Endothelial cell (in vitro differentiated cells): ENCODE measurements around the gene ARHGAP32. TPM values are rescaled to one million over a fixed set of nuclear protein-coding genes. Genes with fewer than 3 reads are reported as not detected.

Source experiments
- DNase-seq: peaks from one replicate; pipeline ENCODE4 v3.0.0; 2021; ENCODE audit warnings: low spot score
- H3K27ac Mint-ChIP-seq: one replicate; pipeline ENCODE4 v1.8.0; 2021; ENCODE audit warnings: mixed read lengths, inconsistent platforms; ENCODE audit not compliant: unreplicated experiment
- H3K27me3 Mint-ChIP-seq: one replicate; pipeline ENCODE4 v1.8.0; 2021; ENCODE audit warnings: mild to moderate bottlenecking, moderate library complexity, mixed read lengths, inconsistent platforms; ENCODE audit not compliant: unreplicated experiment
- H3K36me3 Mint-ChIP-seq: one replicate; pipeline ENCODE4 v1.8.0; 2021; ENCODE audit warnings: mild to moderate bottlenecking, low read depth, mixed read lengths, inconsistent platforms; ENCODE audit not compliant: unreplicated experiment
- H3K4me1 Mint-ChIP-seq: one replicate; pipeline ENCODE4 v1.8.0; 2021; ENCODE audit warnings: mild to moderate bottlenecking, mixed read lengths, inconsistent platforms; ENCODE audit not compliant: unreplicated experiment
- H3K4me3 Mint-ChIP-seq: one replicate; pipeline ENCODE4 v1.8.0; 2021; ENCODE audit warnings: mild to moderate bottlenecking, mixed read lengths, inconsistent platforms; ENCODE audit not compliant: unreplicated experiment
- H3K9me3 Mint-ChIP-seq: one replicate; pipeline ENCODE4 v1.8.0; 2021; ENCODE audit warnings: mixed read lengths, inconsistent platforms; ENCODE audit not compliant: unreplicated experiment
- total RNA-seq: library from RNA; stranded (reverse); fragmentation: NEBNext Ultra II Directional; extraction: Animal tissue kit (Norgen Biotek cat#: 25700); gene quantifications from one replicate; pipeline ENCODE4 v1.2.1, GENCODE V29; 2021; ENCODE audit not compliant: unreplicated experiment
- TF ChIP-seq, protein P1 (sequence below): fragments of 200-600 bp; sonication (generic); IDR thresholded peaks from one replicate; pipeline ENCODE4 v1.5.0; 2021; ENCODE audit warnings: antibody characterized with exemption; ENCODE audit not compliant: unreplicated experiment

The ARHGAP32 gene
- total RNA-seq, 1 donor from 2014 or later: 14.5 TPM

DNA sequence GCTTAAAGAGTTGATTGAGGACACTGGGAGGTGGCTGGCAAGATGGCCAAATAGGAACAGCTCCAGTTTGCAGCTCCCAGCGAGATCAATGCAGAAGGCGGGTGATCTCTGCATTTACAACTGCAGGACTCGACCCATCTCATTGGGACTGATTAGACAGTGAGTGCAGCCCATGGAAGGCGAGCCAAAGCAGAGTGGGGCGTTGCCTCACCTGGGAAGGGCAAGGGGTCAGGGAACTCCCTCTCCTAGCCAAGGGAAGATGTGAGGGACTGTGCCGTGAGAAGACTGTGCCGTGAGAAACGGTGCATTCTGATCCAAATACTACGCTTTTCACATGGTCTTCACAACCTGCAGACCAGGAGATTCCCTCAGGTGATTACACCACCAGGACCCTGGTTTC, 36.4 kb downstream of the ARHGAP32 start:
- TF ChIP-seq, protein P1, sequence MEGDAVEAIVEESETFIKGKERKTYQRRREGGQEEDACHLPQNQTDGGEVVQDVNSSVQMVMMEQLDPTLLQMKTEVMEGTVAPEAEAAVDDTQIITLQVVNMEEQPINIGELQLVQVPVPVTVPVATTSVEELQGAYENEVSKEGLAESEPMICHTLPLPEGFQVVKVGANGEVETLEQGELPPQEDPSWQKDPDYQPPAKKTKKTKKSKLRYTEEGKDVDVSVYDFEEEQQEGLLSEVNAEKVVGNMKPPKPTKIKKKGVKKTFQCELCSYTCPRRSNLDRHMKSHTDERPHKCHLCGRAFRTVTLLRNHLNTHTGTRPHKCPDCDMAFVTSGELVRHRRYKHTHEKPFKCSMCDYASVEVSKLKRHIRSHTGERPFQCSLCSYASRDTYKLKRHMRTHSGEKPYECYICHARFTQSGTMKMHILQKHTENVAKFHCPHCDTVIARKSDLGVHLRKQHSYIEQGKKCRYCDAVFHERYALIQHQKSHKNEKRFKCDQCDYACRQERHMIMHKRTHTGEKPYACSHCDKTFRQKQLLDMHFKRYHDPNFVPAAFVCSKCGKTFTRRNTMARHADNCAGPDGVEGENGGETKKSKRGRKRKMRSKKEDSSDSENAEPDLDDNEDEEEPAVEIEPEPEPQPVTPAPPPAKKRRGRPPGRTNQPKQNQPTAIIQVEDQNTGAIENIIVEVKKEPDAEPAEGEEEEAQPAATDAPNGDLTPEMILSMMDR: no peak
- no peaks in the 10 kb centered on the region for H3K4me1 Mint-ChIP-seq
- no peaks in the 10 kb centered on the region for H3K36me3 Mint-ChIP-seq
- H3K27ac Mint-ChIP-seq: no peak overlapping the region
- no peak overlapping the region for H3K4me3 Mint-ChIP-seq
- no peaks in the 10 kb centered on the region for H3K9me3 Mint-ChIP-seq
- DNase-seq: no peak
- no peaks in the 10 kb centered on the region for H3K27me3 Mint-ChIP-seq

DNA sequence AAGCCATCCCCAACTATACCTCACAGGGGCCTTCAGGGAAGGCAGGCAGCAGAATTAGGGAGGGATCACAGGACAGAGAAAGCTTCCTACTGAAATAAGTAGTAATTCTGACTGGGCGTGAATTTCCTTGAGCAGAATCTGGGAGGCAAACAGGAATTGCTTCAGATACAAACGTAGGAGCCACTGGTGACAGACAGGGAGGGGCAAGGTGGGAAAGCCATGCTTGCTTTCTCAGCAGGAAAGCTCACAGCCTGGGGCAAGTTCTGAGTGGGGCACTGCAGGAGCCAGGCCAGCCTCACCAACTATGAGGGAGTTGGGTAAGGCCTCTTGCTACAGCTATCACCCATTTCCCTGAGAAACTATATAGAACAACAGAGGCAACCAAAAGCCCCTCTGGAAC, 43.6 kb downstream of the ARHGAP32 start:
- Mint-ChIP-seq H3K27ac (no peak overlapping the region), H3K9me3 (no peaks in the 10 kb centered on the region), H3K4me3 (peak overlapping the region; percentile 5)

DNA sequence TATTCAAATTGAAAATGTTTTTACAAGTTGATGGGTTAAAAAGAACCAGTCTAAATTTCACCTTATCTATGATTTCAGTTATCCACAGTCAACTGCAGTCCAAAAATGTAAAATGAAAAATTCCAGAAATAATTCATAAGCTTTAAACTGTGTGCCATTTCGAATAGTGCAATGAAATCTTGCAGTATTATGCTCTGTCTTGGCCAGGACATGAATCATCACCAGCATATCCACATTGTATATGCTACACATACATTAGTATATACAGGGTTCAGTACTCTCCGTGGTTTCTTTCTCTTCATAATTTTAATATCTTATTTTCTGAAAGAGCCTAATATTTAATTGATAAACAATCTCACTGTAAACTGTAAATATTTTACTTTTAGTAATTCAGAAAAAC, 45.9 kb downstream of the ARHGAP32 start:
- DNase-seq: no peak
- H3K27ac Mint-ChIP-seq: no peak overlapping the region
- peaks cover 2% of the 10 kb centered on the region for H3K27me3 Mint-ChIP-seq
- H3K9me3 Mint-ChIP-seq: no peaks in the 10 kb centered on the region
- peaks cover 12% of the 10 kb centered on the region for H3K4me1 Mint-ChIP-seq
- H3K4me3 Mint-ChIP-seq: no peak overlapping the region
- no peaks in the 10 kb centered on the region for H3K36me3 Mint-ChIP-seq
- TF ChIP-seq, protein P1: no peak

More for the DNA sequence above, 43.6 kb downstream of the ARHGAP32 start:
- no peak for DNase-seq
- Mint-ChIP-seq H3K4me1 (peaks cover 12% of the 10 kb centered on the region), H3K27me3 (peaks cover 2% of the 10 kb centered on the region), H3K36me3 (no peaks in the 10 kb centered on the region)
- TF ChIP-seq, protein P1: no peak

DNA sequence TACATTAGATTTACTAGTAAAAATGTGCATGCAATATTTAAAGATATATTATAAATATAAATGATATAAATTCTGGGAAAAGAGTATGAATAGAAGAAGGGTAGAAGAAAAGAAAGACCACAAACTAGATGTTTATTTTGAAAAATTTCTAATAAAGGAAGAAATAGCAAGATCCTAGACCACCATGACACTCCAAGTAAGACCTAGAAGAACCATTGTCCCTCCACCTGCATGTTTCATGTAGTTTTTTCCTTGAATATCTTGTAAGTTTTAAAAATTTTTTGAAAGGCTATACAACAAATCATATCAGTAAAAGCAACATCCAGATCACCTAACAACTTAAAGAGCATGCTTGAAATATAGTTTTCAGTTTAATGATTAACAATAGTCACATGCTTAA, 46.8 kb downstream of the ARHGAP32 start:
- Mint-ChIP-seq H3K36me3 (no peaks in the 10 kb centered on the region), H3K4me3 (no peak overlapping the region), H3K9me3 (no peaks in the 10 kb centered on the region), H3K27ac (no peak overlapping the region), H3K4me1 (peaks cover 12% of the 10 kb centered on the region), H3K27me3 (peaks cover 2% of the 10 kb centered on the region)
- DNase-seq: no peak
- TF ChIP-seq, protein P1: no peak

DNA sequence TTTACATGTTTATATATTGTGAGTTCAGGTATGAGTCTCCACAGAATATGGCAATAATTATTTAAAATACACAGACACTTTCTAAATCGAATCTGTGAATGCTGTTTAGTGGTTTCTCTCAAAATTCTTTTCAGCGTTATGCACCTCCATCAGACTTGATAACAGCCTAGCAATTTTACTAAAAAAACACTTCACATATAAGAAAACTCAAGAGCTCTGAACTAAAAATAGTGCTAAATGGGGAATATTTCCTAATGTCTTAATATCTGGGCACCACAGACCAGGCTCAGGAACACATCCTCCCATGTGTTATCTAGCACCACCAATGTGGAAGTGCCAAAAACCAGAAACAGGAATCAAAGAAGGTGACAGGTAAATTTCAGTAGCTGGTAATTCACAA, 47.9 kb downstream of the ARHGAP32 start:
- no peak overlapping the region for H3K27ac Mint-ChIP-seq
- no peak overlapping the region for H3K4me3 Mint-ChIP-seq
- H3K4me1 Mint-ChIP-seq: peaks cover 12% of the 10 kb centered on the region
- no peak for DNase-seq
- no peaks in the 10 kb centered on the region for H3K9me3 Mint-ChIP-seq
- TF ChIP-seq, protein P1: no peak
- no peaks in the 10 kb centered on the region for H3K36me3 Mint-ChIP-seq
- peaks cover 2% of the 10 kb centered on the region for H3K27me3 Mint-ChIP-seq
